Vagina (tissue), 2 donors: ENCODE results near the gene SERPINB8. TPM values are rescaled to one million over a fixed set of nuclear protein-coding genes. Genes with fewer than 3 reads are reported as not detected.

ENCODE experiments used
- DNase-seq, 2 donors: peaks; one replicate each; pipeline ENCODE4 v3.0.0-alpha.2; 2017; ENCODE audit errors: extremely low spot score in 2 of 2
- H3K27ac ChIP-seq: fragments of 200-600 bp; sonication (generic); one replicate; pipeline ENCODE4 v1.5.1; 2019
- H3K27me3 ChIP-seq: fragments of 200-600 bp; sonication (generic); one replicate; pipeline ENCODE4 v1.5.1; 2019
- H3K36me3 ChIP-seq, 2 donors: fragments of 200-600 bp; sonication (generic); one replicate each; pipeline ENCODE4 v1.5.1; 2017 to 2019
- H3K4me1 ChIP-seq: fragments of 200-600 bp; sonication (generic); one replicate; pipeline ENCODE4 v1.5.1; 2019
- H3K4me3 ChIP-seq, 2 donors: fragments of 200-600 bp; sonication (generic); 1 replicate in 1 of 2; 2 replicates in 1 of 2; pipeline ENCODE4 v1.5.1; 2016 to 2019
- H3K9me3 ChIP-seq: fragments of 200-600 bp; sonication (generic); one replicate; pipeline ENCODE4 v1.5.1; 2019
- CTCF ChIP-seq, 3 experiments: fragments of 450-650 bp in 2 of 3; fragments of 200-600 bp in 1 of 3; sonication (generic) in 1 of 3; IDR thresholded peaks; one replicate each; pipeline ENCODE4 v1.5.1; 2017 to 2019; ENCODE audit warnings: antibody characterized with exemption in 3 of 3, mild to moderate bottlenecking in 2 of 3, moderate library complexity in 2 of 3
- POLR2A ChIP-seq, 2 donors: fragments of 450-650 bp; IDR thresholded peaks; one replicate each; pipeline ENCODE4 v1.6.1; 2017; ENCODE audit warnings: antibody characterized with exemption in 2 of 2, mild to moderate bottlenecking in 2 of 2, moderate library complexity in 2 of 2
- POLR2AphosphoS5 ChIP-seq, 2 donors: sonication (generic); formaldehyde crosslinking; IDR thresholded peaks; one replicate each; pipeline ENCODE4 v1.9.0; 2017; ENCODE audit warnings: antibody characterized with exemption in 2 of 2, mild to moderate bottlenecking in 2 of 2, low read depth in 1 of 2; ENCODE audit not compliant: insufficient read depth in 1 of 2
- intact Hi-C: fragments of 100-400 bp; cut with DNase I; formaldehyde crosslinking; loops from one replicate; pipeline ENCODE4 v1.15.1; 2023
- total RNA-seq: library from RNA; depleted of rRNA; stranded (reverse); fragments of >200 nt; gene quantifications from one replicate; pipeline ENCODE4 v1.2.3, GENCODE V29; 2016

Gene SERPINB8
- total RNA-seq, 1 donor from 2014 or later = 18.7 TPM

- no peak overlapping the region for H3K27ac ChIP-seq
- no peaks in the 10 kb centered on the region for H3K27me3 ChIP-seq
- peaks cover 0 to 23% of the 10 kb centered on the region in 2 donors for H3K36me3 ChIP-seq
- no peaks in the 10 kb centered on the region for H3K9me3 ChIP-seq
- H3K4me1 ChIP-seq = no peaks in the 10 kb centered on the region
- TF ChIP-seq CTCF (IDR thresholded peaks at IDR 0.05) = no peak
- no peak for TF ChIP-seq POLR2AphosphoS5 (IDR thresholded peaks at IDR 0.05; ENCODE audit: insufficient read depth in 1 of 2, low read depth in 1 of 2)
- TF ChIP-seq POLR2A (IDR thresholded peaks at IDR 0.05) = no peak
- no peak overlapping the region for H3K4me3 ChIP-seq
- DNase-seq = no peak
- intact Hi-C loops = no loop called here
These were observed 11.8 kb downstream of the SERPINB8 start for GRCh38 chr18:63981719-63982118.

GRCh38 chr18:63982361-63982760, 12.5 kb downstream of the SERPINB8 start:
- Histone ChIP-seq H3K36me3 (peaks cover 0 to 25% of the 10 kb centered on the region in 2 donors), H3K27ac (no peak overlapping the region), H3K27me3 (no peaks in the 10 kb centered on the region), H3K9me3 (no peaks in the 10 kb centered on the region), H3K4me3 (no peak overlapping the region), H3K4me1 (no peaks in the 10 kb centered on the region)
- no peak for TF ChIP-seq CTCF (IDR thresholded peaks at IDR 0.05)
- intact Hi-C loops = no loop called here
- DNase-seq = no peak

- intact Hi-C loops = no loop called here
- Histone ChIP-seq H3K9me3 (no peaks in the 10 kb centered on the region), H3K27ac (no peak overlapping the region), H3K4me3 (no peak overlapping the region), H3K27me3 (no peaks in the 10 kb centered on the region), H3K4me1 (no peaks in the 10 kb centered on the region), H3K36me3 (peaks cover 0 to 25% of the 10 kb centered on the region in 2 donors)
- no peak for TF ChIP-seq POLR2A (IDR thresholded peaks at IDR 0.05)
- no peak for TF ChIP-seq POLR2AphosphoS5 (IDR thresholded peaks at IDR 0.05; ENCODE audit: insufficient read depth in 1 of 2, low read depth in 1 of 2)
- no peak for TF ChIP-seq CTCF (IDR thresholded peaks at IDR 0.05)
- DNase-seq = no peak
These were observed 17.0 kb downstream of the SERPINB8 start for GRCh38 chr18:63986885-63987284.

- intact Hi-C loops = no loop called here
- Histone ChIP-seq H3K27ac (no peak overlapping the region), H3K36me3 (peaks cover 0 to 25% of the 10 kb centered on the region in 2 donors), H3K9me3 (no peaks in the 10 kb centered on the region), H3K4me3 (no peak overlapping the region), H3K4me1 (no peaks in the 10 kb centered on the region), H3K27me3 (no peaks in the 10 kb centered on the region)
- TF ChIP-seq POLR2AphosphoS5 (IDR thresholded peaks at IDR 0.05; ENCODE audit: insufficient read depth in 1 of 2, low read depth in 1 of 2) (no peak), CTCF (IDR thresholded peaks at IDR 0.05) (no peak), POLR2A (IDR thresholded peaks at IDR 0.05) (no peak)
- no peak for DNase-seq
These were observed 17.9 kb downstream of the SERPINB8 start for GRCh38 chr18:63987743-63988142.

GRCh38 chr18:63992751-63993150, 22.9 kb downstream of the SERPINB8 start:
- Histone ChIP-seq H3K36me3 (no peaks in the 10 kb centered on the region), H3K4me3 (no peak overlapping the region), H3K9me3 (no peaks in the 10 kb centered on the region), H3K27me3 (no peaks in the 10 kb centered on the region), H3K4me1 (no peaks in the 10 kb centered on the region), H3K27ac (no peak overlapping the region)
- intact Hi-C loops = no loop called here
- no peak for TF ChIP-seq CTCF (IDR thresholded peaks at IDR 0.05)
- no peak for TF ChIP-seq POLR2AphosphoS5 (IDR thresholded peaks at IDR 0.05; ENCODE audit: insufficient read depth in 1 of 2, low read depth in 1 of 2)
- TF ChIP-seq POLR2A (IDR thresholded peaks at IDR 0.05) = no peak
- DNase-seq = no peak
